NCI-H128 (cell line): Measurements from ENCODE around the gene ITPK1.

Source experiments
- DNase-seq: peaks from one replicate; lab custom pipeline; 2025; ENCODE audit not compliant: unreplicated experiment; lab: John Stamatoyannopoulos, UW

The ITPK1 gene

GRCh38 chr14:92928961-92929688 is 186.6 kb downstream of the ITPK1 start:
- DNase-seq, result no peak

GRCh38 chr14:92928258-92928629 is 187.5 kb downstream of the ITPK1 start:
- DNase-seq, result no peak

GRCh38 chr14:92927349-92928257 is 188.1 kb downstream of the ITPK1 start:
- DNase-seq, result no peak

DNA sequence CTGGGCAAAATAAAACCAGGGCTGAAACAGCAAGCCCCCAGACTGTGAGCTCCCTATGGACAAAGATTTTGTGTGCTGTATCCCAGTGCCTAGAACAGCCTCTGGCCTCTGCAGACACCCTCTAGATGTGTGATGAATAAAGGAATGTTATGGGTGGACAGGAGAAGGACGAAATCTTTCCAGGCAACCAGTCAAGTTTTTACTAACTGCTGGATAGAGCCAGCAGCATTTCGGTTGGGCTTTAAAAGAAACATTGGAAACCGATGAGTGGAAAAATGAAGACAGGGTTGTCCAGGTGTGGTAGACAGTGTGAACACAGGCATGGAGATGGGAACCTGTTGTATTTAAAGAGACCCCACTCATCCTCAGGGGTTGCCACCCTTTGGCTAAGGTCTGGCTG is 188.8 kb downstream of the ITPK1 start:
- no peak for DNase-seq

GRCh38 chr14:92926180-92926845 is 189.4 kb downstream of the ITPK1 start:
- DNase-seq, result no peak

DNA sequence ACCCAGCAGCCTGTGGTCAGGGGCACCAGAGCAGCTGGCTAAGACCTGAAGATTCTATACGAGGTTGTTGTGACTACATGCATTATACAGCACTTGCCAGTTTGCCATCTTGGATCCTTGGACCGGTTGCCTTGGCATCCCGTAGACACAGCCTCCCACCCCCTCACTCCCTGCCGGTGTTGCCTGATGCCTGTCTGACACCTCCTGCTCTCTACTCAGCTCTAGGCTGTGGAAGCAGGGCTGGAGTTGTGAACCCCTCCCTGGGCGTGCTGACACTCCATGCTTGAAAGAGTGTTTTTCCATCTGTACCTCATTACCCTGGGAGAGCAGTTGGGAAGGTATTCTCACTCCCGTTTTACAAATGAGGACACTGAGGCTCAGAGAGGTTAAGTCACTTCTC is 190.3 kb downstream of the ITPK1 start:
- DNase-seq, result no peak

- no peak for DNase-seq
These were observed 191.5 kb downstream of the ITPK1 start for GRCh38 chr14:92924247-92924646.

GRCh38 chr14:92923744-92924103 is 192.0 kb downstream of the ITPK1 start:
- DNase-seq, result no peak

DNA sequence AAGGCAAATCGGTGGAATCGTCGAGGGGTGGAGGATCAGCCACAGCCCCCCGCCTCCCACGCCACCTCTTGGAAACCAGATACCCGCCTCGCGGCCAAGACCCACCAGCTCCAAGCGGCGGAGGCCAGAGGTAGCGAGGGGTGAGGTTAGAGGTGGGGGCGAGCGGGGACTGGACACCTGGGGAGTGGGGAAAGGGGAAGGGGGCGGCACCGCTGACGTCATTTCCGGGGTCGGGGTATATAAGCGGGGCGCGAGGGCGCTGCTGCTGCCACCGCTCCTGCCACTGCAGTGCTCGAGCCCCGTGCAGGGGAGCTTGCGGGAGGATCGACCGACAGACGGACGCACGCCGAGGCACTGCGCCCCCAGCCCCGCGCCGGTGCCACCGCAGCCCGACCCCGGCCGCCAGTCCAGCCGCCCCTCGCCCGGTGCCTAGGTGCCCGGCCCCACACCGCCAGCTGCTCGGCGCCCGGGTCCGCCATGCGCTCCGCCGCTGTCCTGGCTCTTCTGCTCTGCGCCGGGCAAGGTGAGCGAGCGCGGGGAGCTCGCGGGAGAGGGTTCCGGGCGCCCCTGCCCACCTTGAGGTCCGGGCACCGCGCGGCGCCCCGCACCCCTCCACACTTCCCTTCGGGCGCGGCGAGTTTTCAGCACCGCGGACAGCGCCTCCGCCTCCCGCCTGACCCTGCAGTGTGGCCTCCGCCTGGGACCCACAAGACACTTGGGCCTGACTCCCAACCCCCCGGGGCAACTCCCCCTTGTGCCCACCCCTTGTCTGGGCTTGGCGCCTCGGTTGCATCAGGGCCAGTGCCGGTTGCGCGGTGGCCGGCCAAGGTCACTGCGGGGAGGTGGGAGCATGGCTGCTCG is 192.6 kb downstream of the ITPK1 start, which contains the start of gene CHGA:
CHGA (plus strand) TSS at position 268 of the 861 bp plus-strand sequence; CDS start at position 478, 210 bp downstream.
- peak; percentile 53 for DNase-seq

- DNase-seq, result peak; percentile 52
These were observed 193.5 kb downstream of the ITPK1 start for GRCh38 chr14:92922155-92922735.

- no peak for DNase-seq
These were observed 195.7 kb downstream of the ITPK1 start for GRCh38 chr14:92920001-92920400.

GRCh38 chr14:92917956-92918355 is 197.8 kb downstream of the ITPK1 start:
- no peak for DNase-seq

GRCh38 chr14:92917041-92917940 is 198.4 kb downstream of the ITPK1 start:
- DNase-seq, result no peak

GRCh38 chr14:92916201-92916600 is 199.5 kb downstream of the ITPK1 start:
- no peak for DNase-seq

GRCh38 chr14:92914087-92914656 is 201.6 kb downstream of the ITPK1 start:
- DNase-seq, result no peak

- no peak for DNase-seq
These were observed 208.3 kb downstream of the ITPK1 start for GRCh38 chr14:92907316-92907911.

GRCh38 chr14:92906823-92907222 is 208.9 kb downstream of the ITPK1 start:
- DNase-seq, result no peak

DNA sequence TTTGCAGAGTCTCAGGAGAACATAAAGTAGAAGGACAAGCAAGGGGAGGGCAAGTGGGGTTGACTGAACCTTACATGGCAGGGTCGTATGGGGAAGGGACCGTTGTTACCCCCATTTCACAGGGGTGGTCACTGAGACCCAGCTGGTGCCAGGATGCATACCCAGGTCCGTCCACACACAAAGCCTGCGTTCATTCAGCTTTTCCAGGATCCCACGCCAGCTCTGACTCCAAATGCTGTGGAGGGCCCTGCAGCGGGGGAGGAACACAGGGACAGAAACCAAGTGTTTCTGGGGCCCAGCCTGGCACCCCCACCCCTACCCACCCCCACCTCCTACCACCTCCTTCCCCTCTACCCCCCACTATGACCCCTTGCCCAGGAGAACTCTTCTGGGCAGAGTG is 209.3 kb downstream of the ITPK1 start:
- DNase-seq, result no peak

GRCh38 chr14:92905667-92906066 is 210.1 kb downstream of the ITPK1 start:
- no peak for DNase-seq
